Endodermal cell (in vitro differentiated cells): ENCODE results near the gene RELL1. TPM values are rescaled to one million over a fixed set of nuclear protein-coding genes. Genes with fewer than 3 reads are reported as not detected.

Experiments
- DNase-seq: peaks from one replicate; pipeline ENCODE4 v3.0.0-alpha.2; 2017
- H3K27ac ChIP-seq: 2 replicates; pipeline ENCODE4 v1.5.1; 2013; ENCODE audit warnings: mild to moderate bottlenecking, low read depth, low read length, moderate library complexity
- H3K27me3 ChIP-seq: 2 replicates; pipeline ENCODE4 v1.6.1; 2013; ENCODE audit warnings: mild to moderate bottlenecking, low read length, moderate library complexity; ENCODE audit not compliant: insufficient read depth, control insufficient read depth, poor library complexity, severe bottlenecking
- H3K36me3 ChIP-seq: 2 replicates; pipeline ENCODE4 v1.7.0; 2013; ENCODE audit warnings: mild to moderate bottlenecking, low read length, moderate library complexity; ENCODE audit not compliant: control insufficient read depth, insufficient read depth
- H3K4me1 ChIP-seq: one replicate; pipeline ENCODE4 v1.7.0; 2013; ENCODE audit warnings: low read length; ENCODE audit not compliant: control insufficient read depth, insufficient read depth
- H3K4me3 ChIP-seq: 2 replicates; pipeline ENCODE4 v1.5.1; 2013; ENCODE audit warnings: mild to moderate bottlenecking, low read length, moderate library complexity
- H3K9ac ChIP-seq: 2 replicates; pipeline ENCODE4 v1.6.1; 2013; ENCODE audit warnings: mild to moderate bottlenecking, low read length, moderate library complexity; ENCODE audit not compliant: poor library complexity, severe bottlenecking; ENCODE audit errors: extremely low read depth
- H3K9me3 ChIP-seq: 2 replicates; pipeline ENCODE4 v1.6.1; 2013; ENCODE audit warnings: mild to moderate bottlenecking, low read length, moderate library complexity; ENCODE audit not compliant: control insufficient read depth
- H3K27ac Mint-ChIP-seq: 2 replicates; pipeline ENCODE4 v1.8.0; 2020; ENCODE audit warnings: mixed read lengths
- H3K27me3 Mint-ChIP-seq: 2 replicates; pipeline ENCODE4 v1.8.0; 2021; ENCODE audit warnings: mild to moderate bottlenecking, mixed read lengths; ENCODE audit not compliant: insufficient read depth
- H3K36me3 Mint-ChIP-seq: 2 replicates; pipeline ENCODE4 v1.8.0; 2020; ENCODE audit warnings: low read depth, mixed read lengths
- H3K4me1 Mint-ChIP-seq: 2 replicates; pipeline ENCODE4 v1.8.0; 2020; ENCODE audit warnings: mixed read lengths
- H3K4me3 Mint-ChIP-seq: 2 replicates; pipeline ENCODE4 v1.8.0; 2020; ENCODE audit warnings: mild to moderate bottlenecking, moderate library complexity, mixed read lengths
- H3K9me3 Mint-ChIP-seq: 2 replicates; pipeline ENCODE4 v1.8.0; 2020; ENCODE audit warnings: mild to moderate bottlenecking, mixed read lengths
- WGBS, 2 experiments: methylation state at CpG; one replicate each; pipeline versions ENCODE4 v1.1.5 to v1.1.7; 2013; ENCODE audit warnings: missing lambda C conversion rate in 2 of 2, mixed read lengths in 1 of 2; ENCODE audit not compliant: insufficient coverage in 1 of 2, insufficient read length in 1 of 2; 5-methylcytosine and 5-hydroxymethylcytosine counted together
- total RNA-seq, 2 donors: library from RNA; stranded (reverse); fragmentation: NEBNext Ultra II Directional in 1 of 2; extraction: Animal tissue kit (Norgen Biotek cat#: 25700) in 1 of 2; gene quantifications; 2 replicates in 1 of 2; 3 replicates in 1 of 2; pipeline ENCODE4 v1.2.1, GENCODE V29; 2021
- TF ChIP-seq, protein P1 (sequence below): fragments of 200-600 bp; sonication (generic); conservative IDR thresholded peaks from 2 replicates; pipeline ENCODE4 v1.5.0; 2021; ENCODE audit warnings: antibody characterized with exemption, mild to moderate bottlenecking

The RELL1 gene
- total RNA-seq, 2 donors from 2014 or later, result 12.1 to 12.3 TPM

DNA sequence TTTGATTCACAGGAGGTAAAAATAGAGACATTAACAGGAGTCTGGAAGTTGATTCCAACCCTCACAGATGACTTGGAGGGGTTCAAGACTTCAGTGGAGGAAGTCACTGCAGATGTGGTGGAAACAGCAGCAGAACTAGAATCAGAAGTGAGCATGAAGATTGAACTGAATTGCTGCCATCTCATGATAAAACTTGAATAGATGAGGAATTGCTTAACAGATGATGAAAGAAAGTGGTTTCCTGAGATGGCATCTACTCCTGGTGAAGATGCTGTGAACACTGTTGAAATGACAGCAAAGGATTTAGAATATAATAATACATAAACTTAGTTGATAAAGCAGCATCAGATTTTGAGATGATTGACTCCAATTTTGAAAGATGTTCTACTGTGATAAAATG is 76.5 kb downstream of the RELL1 start:
- Mint-ChIP-seq H3K27me3 (no peaks in the 10 kb centered on the region), H3K4me1 (peaks cover 5% of the 10 kb centered on the region), H3K9me3 (peaks cover 6% of the 10 kb centered on the region), H3K27ac (no peak overlapping the region), H3K4me3 (no peak overlapping the region), H3K36me3 (peaks cover 27% of the 10 kb centered on the region)
- H3K4me3 ChIP-seq, result no peak overlapping the region
- TF ChIP-seq, protein P1, sequence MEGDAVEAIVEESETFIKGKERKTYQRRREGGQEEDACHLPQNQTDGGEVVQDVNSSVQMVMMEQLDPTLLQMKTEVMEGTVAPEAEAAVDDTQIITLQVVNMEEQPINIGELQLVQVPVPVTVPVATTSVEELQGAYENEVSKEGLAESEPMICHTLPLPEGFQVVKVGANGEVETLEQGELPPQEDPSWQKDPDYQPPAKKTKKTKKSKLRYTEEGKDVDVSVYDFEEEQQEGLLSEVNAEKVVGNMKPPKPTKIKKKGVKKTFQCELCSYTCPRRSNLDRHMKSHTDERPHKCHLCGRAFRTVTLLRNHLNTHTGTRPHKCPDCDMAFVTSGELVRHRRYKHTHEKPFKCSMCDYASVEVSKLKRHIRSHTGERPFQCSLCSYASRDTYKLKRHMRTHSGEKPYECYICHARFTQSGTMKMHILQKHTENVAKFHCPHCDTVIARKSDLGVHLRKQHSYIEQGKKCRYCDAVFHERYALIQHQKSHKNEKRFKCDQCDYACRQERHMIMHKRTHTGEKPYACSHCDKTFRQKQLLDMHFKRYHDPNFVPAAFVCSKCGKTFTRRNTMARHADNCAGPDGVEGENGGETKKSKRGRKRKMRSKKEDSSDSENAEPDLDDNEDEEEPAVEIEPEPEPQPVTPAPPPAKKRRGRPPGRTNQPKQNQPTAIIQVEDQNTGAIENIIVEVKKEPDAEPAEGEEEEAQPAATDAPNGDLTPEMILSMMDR, result no peak
- peaks cover 9% of the 10 kb centered on the region for H3K9me3 ChIP-seq
- H3K36me3 ChIP-seq, result peaks cover 12% of the 10 kb centered on the region
- H3K27ac ChIP-seq, result no peak overlapping the region
- H3K4me1 ChIP-seq, result no peaks in the 10 kb centered on the region
- DNase-seq, result no peak
- no peaks in the 10 kb centered on the region for H3K27me3 ChIP-seq
- H3K9ac ChIP-seq, result no peak overlapping the region

DNA sequence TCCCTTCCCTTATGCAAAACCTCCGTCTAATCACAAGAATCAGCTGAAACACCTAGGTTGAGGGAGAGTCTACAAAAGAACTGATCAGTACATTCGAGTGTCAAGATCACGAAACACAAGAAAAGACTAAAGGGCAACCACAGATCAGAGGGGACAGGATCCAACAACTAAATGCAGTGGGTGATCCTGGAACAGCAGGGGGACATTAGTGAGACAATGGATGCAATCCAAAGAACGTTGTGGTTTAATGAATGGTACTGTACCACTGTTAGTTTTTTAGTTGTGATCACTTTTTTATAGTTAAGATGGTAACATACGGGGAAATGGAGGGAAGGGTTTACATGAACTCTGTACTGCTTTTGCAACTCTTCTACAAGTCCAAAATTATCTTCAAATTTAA is 79.2 kb downstream of the RELL1 start:
- 66 to 78% methylated on average over 4 to 5 of the region's 5 CpGs for WGBS, 2 experiments
- H3K9me3 ChIP-seq, result peaks cover 9% of the 10 kb centered on the region
- H3K4me3 ChIP-seq, result no peak overlapping the region
- TF ChIP-seq, protein P1, result no peak
- DNase-seq, result no peak
- no peak overlapping the region for H3K27ac ChIP-seq
- Mint-ChIP-seq H3K4me3 (no peak overlapping the region), H3K9me3 (peaks cover 6% of the 10 kb centered on the region), H3K27me3 (no peaks in the 10 kb centered on the region), H3K27ac (no peak overlapping the region), H3K4me1 (peaks cover 12% of the 10 kb centered on the region), H3K36me3 (peaks cover 22% of the 10 kb centered on the region)
- no peak overlapping the region for H3K9ac ChIP-seq
- H3K27me3 ChIP-seq, result no peaks in the 10 kb centered on the region
- H3K4me1 ChIP-seq, result no peaks in the 10 kb centered on the region
- H3K36me3 ChIP-seq, result peaks cover 12% of the 10 kb centered on the region

DNA sequence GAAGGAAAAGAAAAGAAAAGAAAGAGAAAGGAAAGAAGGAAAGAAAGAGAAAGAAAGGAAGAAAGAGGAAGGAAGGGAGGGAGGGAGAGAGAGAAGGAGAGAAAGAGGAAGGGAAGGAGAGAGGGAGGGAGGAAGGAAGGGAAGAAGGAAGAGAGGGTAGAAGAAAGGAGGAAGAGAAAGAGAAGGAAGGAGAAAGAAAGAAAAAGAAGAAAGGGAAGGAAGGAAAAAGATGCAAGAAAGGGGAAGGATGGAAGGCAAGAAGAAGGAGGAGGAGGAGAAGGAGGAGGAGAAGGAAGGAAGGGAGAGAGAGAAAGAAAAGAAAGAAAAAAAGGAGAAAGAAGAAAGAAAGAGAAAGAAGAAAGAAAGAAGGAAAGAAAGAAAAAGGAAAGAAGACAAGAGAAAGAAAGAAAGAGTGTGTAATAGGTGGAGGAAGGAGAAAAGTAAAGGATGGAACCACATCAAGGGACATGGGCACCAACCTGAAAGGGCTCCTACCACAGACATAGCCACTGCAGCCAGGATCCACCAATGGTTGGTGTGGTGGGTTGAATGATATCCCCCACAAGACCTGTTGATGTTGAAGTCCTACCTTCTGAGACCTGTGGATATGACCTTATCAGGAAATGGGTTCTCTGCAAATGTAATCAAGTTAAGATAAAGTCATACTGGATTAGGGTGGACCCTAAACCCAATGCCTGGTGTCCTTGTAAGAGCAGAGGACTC is 80.2 kb downstream of the RELL1 start:
- Mint-ChIP-seq H3K4me3 (no peak overlapping the region), H3K36me3 (peaks cover 18% of the 10 kb centered on the region), H3K27ac (no peak overlapping the region), H3K9me3 (peaks cover 6% of the 10 kb centered on the region), H3K4me1 (peaks cover 12% of the 10 kb centered on the region), H3K27me3 (no peaks in the 10 kb centered on the region)
- peaks cover 6% of the 10 kb centered on the region for H3K36me3 ChIP-seq
- TF ChIP-seq, protein P1, result no peak
- no peak overlapping the region for H3K9ac ChIP-seq
- H3K27ac ChIP-seq, result no peak overlapping the region
- peaks cover 9% of the 10 kb centered on the region for H3K9me3 ChIP-seq
- no peak for DNase-seq
- H3K4me3 ChIP-seq, result no peak overlapping the region
- no peaks in the 10 kb centered on the region for H3K27me3 ChIP-seq
- no peaks in the 10 kb centered on the region for H3K4me1 ChIP-seq
